GM21367 (cell line): ENCODE data around the gene SYNGAP1.
"Not testable (repeated sequence)": the region's sequence is repeated elsewhere in the genome, so short reads cannot be mapped to it uniquely, and the experiment has no call there.

Experiments
- ATAC-seq: cut with Tn5 transposase; IDR thresholded peaks from one replicate; pipeline ENCODE4 v1.9.1; 2021; ENCODE audit not compliant: unreplicated experiment

SYNGAP1 gene

DNA sequence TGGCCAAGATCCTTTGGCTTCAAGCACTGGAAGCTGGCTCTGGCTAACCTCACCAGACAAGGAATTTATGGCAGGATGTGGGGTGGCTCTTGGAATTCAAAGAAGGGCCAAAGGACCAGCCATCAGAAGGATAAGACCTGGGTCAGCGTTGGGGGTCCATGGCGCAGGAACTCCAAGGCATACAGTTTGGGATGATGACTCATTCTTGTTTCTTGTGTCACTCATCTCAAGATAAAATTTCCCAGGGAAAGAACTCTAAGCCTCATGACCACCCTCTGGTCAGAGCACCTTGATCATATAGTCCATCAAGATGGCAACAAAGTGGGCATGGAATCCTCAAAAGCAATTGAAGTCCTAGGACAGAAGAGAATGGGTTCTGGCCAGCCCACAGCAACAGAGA lies 39.4 kb downstream of the SYNGAP1 start:
- no peak for ATAC-seq

DNA sequence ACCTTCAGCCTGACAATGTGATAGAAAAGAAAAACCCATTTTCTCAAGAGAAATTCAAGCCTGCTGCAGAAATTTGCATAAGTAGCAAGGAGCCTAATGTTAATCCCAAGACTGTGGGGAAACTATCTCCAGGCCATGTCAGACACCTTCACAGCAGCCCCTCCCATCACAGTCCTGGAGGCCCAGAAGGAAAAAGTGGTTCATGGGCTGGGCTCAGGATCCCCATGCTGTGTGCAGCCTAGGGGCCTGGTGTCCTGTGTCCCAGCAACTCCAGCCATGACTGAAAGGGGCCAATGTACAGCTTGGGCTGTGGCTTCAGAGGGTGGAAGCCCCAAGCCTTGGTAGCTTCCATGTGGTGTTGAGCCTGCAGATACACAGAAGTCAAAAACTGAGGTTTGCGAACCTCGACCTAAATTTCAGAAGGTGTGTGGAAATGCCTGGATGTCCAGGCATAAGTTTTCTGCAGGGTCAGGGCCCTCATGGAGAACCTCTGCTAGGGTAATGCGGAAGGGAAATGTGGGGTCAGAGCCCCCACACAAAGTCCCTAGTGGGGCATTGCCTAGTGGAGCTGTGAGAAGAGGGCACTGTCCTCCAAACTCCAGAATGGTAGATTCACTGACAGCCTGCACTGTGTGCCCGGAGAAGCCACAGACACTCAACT lies 46.3 kb downstream of the SYNGAP1 start:
- no peak for ATAC-seq

DNA sequence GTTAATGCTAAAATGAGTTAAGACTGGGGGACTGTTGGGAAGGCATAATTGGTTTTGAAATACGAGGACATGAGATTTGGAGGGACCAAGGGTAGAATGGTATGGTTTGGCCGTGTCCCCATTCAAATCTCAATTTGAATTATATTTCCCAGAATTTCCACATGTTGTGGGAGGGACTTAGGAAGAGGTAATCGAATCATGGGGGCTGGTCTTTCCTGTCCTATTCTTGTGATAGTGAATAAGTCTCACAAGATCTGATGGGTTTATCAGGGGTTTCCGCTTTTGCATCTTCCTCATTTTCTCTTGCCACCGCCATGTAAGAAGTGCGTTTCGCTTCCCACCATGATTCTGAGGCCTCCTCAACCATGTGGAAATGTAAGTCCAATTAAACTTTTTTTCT lies 47.2 kb downstream of the SYNGAP1 start:
- no peak for ATAC-seq

DNA sequence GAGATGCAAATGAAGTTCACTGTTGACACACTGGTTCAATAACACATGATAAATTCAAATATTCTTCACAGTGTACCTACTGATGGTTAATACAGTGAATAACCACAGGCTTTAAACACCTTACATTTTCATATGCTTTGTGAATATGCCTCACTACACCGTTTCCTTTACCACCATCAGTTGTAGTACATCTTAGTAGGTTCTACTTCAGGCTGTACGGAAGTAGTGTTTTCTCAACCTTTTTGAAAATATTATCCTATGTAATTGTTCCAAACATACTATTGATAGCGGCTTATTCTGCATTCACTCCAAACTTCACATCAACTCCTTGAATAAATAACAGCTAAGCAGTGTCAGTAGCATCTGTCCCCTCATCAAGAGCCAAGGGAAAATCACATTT lies 49.8 kb downstream of the SYNGAP1 start:
- ATAC-seq = no peak

DNA sequence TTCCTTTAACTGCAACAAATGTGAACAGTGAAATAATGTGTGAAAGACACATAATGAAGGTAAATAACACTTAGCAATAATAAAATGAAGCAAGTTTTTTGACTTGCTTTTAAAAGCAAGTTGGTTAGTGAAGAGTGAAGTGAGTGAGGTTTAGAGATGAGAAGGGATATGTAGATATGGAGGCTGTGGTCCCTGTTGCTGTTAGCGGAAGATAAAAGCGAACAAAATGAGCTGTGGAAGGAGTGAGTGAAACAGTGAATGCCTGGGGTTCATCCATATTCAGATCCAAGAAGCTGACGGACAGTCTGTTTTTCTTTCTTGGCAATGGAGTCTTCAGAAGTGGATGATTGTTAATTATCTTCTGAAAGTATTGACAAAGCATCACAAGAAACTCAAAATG lies 58.0 kb downstream of the SYNGAP1 start:
- no peak for ATAC-seq

DNA sequence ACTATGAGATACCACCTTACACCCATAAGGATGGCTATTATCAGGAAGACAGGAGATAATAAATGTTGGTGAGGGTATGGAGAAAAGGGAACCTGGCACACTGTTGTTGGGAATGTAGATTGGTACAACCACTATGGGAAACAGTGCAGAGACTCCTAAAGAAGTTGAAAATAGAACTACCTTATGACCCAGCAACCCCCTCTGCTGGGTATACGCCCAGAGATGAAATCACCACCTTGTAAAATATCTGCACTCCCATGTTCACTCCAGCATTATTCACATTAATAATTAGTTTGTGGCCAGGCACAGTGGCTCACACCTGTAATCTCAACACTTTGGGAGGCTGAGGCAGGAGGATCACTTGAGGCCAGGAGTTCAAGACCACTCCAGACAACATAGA lies 61.3 kb downstream of the SYNGAP1 start:
- ATAC-seq = no peak

DNA sequence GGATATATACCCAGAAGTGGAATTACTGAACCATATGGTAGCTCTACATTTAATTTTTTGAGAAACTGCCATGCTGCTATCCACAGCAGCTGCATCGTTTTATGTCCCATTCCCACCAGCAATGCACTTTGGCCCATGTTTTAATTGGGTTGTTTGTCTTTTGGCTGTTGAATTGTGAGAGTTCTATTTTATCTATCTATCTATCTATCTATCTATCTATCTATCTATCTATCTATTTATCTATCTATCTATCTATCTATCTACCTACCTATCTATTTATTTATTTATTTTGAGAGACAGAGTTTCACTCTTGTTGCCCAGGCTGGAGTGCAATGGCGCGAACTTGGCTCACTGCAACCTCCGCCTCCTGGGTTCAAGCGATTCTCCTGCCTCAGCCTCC lies 62.8 kb downstream of the SYNGAP1 start:
- not testable (repeated sequence) for ATAC-seq

DNA sequence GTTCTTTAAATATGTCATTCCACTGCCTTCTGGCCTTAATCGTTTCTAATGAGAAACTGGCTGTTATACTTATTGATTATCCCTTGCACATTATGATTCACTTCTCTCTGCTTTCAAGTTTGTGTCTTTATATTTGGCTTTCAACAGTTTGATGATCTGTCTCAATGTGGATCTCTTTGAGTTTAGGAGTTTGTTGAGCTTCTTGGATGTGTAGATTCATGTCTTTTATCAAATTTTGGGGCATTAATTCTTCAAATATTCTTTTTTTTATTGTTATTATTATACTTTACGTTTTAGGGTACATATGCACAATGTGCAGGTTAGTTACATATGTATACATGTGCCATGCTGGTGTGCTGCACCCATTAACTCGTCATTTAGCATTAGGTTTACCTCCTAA lies 63.8 kb downstream of the SYNGAP1 start:
- ATAC-seq = no peak

DNA sequence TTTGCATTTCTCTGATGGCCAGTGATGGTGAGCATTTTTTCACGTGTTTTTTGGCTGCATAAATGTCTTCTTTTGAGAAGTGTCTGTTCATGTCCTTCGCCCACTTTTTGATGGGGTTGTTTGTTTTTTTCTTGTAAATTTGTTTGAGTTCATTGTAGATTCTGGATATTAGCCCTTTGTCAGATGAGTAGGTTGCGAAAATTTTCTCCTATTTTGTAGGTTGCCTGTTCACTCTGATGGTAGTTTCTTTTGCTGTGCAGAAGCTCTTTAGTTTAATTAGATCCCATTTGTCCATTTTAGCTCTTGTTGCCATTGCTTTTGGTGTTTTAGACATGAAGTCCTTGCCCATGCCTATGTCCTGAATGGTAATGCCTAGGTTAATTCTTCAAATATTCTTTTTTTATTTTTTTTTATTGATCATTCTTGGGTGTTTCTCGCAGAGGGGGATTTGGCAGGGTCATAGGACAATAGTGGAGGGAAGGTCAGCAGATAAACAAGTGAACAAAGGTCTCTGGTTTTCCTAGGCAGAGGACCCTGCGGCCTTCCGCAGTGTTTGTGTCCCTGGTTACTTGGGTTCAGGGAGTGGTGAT lies 64.9 kb downstream of the SYNGAP1 start:
- not testable (repeated sequence) for ATAC-seq

DNA sequence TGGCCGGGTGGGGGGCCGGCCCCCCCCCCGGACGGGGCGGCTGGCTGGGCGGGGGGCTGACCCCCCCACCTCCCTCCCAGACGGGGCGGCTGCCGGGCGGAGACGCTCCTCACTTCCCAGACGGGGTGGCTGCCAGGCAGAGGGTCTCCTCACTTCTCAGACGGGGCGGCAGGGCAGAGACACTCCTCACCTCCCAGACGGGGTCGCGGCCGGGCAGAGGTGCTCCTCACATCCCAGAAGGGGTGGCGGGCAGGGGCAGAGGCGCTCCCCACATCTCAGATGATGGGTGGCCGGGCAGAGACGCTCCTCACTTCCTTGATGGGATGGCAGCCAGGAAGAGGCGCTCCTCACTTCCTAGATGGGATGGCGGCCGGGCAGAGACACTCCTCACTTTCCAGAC lies 65.8 kb downstream of the SYNGAP1 start:
- not testable (repeated sequence) for ATAC-seq

DNA sequence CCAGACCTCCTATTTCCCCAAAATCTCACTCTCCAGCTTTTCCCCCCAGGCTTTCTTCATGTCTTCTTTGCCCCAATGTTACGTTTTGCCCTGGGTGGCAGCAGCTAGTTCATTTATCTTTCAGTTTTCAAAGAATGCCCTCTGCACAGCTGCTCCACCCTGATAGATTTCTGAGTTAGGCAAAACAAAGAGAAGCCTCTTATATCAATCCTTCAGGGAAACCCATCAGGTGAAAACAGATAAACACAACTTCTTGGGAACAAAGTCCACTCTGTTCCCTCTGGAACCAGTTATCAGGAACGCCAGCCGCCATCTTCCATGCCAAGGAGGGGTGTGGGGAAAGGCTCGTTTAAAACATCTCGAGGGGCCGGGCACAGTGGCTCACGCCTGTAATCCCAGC lies 68.5 kb downstream of the SYNGAP1 start:
- no peak for ATAC-seq

DNA sequence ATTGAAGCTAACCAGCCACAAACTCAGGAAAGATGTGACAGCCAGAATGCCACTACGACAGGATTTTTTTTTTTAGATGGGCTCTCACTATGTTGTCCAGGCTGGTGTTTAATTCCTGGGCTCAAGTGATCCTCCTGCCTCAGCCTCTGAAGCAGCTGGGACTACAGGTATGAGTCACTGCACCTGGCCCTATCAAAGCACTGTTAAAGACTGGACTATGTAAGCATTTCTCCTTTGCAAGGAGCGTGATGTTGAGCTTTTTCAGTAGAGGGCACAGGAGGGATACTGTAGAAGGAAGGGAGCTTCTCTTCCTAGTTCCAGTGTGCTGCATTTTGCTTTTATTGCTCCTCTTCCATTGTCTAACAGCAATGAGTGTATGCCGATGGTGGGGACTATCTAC lies 70.3 kb downstream of the SYNGAP1 start:
- ATAC-seq = no peak

DNA sequence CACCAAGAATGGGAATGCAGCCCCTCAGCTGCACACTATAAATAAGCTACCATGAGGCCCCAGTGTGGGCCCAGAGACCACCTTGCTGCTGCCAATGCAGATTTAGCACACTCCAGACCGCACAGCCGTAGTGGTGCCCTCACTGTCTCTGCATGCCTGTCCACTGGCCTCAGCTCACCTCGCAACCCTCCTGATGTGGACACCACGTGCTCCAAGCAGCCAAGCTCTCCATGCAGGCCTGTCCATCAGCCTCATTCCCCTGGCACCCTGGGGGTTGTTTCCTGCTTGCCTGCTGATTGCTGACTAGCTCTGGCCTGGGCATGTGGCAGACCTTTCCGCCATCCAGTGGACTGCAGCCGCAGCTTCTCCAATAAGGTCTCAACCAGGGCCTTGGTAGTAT lies 70.8 kb downstream of the SYNGAP1 start:
- no peak for ATAC-seq

DNA sequence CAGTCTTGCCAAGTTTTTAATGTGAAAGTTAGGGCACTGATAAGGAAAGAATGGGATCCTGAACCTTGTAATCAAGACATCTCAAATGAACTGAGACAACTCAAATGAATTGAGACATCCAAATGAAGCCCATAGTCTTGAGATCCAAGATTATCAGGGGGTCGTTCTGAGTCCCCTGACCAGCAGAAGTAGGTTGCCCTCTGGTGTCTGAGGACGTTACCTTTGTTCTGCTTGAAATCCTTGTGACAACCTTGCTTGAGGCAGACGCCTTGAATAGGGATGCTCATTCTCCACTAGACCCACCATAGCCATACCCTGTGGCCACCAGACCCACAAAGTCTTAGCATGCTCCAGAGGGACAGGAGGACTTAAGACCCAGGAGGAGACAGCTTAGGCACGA lies 72.2 kb downstream of the SYNGAP1 start:
- no peak for ATAC-seq

DNA sequence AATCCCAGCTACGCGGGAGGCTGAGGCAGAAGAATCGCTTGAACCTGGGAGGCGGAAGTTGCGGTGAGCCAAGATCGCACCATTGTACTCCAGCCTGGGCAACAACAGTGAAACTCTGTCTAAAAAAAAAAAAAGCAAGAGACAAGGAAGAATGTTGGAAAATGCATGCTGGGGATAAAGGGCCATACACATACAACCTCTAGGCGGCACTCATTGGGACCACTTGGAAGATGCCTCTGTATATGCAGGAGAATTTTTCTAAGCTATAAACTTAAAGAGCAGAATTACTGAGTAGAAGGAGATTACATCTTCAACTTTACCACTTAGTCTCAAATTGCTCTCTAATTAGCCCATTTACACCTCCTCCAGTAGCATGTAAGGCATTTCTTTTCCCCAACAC lies 77.3 kb downstream of the SYNGAP1 start:
- ATAC-seq = no peak

DNA sequence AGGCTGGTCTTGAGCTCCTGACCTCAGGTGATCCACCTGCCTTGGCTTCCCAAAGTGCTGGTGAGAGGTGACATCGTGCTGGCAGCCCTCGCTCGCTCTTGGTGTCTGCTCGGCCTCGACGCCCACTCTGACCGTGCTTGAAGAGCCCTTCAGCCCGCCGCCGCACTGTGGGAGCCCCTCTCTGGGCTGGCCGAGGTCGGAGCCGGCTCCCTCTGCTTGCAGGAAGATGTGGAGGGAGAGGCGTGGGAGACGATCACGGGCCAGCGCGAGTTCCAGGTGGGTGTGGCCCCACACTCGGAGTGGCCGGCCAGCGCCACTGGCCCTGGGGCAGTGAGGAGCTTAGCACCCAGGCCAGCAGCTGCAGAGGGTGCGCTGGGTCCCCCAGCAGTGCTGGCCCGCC lies 82.6 kb downstream of the SYNGAP1 start:
- ATAC-seq = no peak

DNA sequence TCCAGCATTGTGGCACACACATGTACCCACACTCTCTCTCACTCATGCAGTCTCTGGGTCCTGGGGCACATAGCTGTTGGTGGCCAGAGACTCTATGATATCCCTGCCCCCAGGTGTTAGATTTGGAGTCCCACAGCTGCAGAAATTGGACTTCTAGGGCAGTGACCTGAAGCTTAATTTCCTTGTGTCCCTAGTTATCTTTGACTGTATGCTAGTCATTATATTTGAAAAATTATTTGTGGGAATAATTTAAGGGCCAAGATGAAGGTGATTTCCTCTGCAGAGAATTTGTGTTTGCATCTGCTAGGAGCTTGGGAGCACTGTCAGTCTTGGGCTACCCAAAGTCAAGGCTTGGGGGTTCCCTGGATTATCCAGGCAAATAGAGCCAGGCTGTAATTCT lies 84.6 kb downstream of the SYNGAP1 start:
- no peak for ATAC-seq
